Measurements from ENCODE around the gene ATXN7L2.

Gene ATXN7L2

DNA sequence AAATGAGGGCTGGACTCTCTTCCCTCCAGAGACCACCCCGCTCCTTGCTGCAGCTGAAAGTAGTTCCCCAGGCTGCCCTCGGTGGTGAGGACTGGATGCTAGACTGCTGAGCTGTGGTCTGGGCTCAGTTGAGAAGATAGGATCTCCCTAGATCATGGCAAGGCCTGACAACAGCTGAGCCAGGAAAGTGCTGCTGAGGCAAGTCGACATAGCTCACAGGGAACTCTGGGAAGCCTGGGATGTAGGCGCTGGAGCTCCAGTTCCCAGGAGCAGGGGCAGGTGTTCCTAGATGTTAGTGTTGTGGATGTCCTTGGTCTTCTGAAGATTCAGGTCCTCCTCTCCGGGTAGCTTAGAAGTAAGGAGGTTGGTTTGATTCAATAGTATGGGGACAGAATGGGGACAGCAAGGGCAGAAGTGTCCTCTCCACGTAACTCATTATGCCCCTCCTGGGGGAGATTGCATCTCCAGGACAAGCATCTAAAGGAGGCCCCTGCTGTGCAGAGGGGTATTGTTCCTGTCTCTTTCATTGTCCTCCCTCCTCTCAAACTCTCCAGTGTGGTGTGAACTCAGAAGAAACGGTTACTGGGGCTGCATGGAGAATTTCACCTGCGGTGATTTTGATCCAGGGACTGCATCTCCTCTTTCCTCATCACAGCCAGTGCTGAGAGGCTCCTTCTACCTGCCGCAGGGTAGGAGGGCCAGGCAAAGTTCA is 13.9 kb downstream of the ATXN7L2 start:
- DNase-seq (ENCODE audit: low read depth): no peak

DNA sequence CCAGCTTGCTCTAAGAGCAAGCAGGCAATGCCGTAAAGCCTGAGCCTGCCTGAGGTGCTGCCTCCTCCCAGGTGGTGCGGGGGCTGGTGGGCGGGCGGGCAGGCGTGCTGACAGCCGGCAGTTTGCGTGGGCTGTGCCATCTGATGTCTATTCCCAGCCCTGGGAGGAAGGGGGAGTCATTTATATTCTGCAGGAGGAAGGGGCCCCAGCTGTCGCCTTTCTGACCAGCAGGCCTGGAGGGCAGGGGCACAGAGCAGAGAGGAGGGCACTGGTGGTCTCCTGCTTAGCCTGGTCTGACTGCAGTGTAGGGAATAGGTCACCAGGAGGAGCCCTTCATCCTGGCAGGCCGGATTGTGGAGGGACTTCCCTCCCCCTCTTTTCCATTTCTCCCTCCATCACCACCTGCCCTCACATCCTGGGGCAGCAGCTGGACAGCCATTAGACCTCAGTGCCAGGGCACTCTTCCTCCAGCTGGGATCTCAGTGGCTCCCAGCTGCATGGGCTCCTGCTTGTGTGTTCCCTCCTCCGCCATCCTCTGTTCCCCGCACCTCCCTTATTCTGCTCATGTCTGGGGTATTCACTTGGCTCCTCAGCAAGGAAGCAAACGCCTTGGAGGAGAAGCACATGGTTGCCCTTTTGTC is 14.6 kb downstream of the ATXN7L2 start:
- DNase-seq (ENCODE audit: low read depth): peak; percentile 62

DNA sequence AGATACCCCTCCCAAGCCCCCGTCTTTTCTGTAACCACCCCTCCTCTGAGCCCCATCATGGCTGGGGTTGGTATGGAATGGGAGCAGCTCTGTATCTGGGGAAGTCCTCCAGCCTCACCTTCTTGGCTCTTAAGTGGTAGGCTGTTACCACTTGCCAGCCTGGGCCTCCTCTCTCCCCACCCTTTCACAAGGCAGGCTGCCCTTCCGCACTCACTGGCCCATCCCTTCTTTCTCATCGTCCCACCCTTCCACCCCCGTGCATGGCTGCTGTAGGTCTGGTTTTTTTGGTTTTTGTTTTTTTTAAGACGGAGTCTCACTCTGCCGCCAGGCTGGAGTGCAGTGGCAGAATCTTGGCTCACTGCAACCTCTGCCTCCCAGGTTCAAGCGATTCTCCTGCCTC is 15.4 kb downstream of the ATXN7L2 start:
- no peak for DNase-seq (ENCODE audit: low read depth)

DNA sequence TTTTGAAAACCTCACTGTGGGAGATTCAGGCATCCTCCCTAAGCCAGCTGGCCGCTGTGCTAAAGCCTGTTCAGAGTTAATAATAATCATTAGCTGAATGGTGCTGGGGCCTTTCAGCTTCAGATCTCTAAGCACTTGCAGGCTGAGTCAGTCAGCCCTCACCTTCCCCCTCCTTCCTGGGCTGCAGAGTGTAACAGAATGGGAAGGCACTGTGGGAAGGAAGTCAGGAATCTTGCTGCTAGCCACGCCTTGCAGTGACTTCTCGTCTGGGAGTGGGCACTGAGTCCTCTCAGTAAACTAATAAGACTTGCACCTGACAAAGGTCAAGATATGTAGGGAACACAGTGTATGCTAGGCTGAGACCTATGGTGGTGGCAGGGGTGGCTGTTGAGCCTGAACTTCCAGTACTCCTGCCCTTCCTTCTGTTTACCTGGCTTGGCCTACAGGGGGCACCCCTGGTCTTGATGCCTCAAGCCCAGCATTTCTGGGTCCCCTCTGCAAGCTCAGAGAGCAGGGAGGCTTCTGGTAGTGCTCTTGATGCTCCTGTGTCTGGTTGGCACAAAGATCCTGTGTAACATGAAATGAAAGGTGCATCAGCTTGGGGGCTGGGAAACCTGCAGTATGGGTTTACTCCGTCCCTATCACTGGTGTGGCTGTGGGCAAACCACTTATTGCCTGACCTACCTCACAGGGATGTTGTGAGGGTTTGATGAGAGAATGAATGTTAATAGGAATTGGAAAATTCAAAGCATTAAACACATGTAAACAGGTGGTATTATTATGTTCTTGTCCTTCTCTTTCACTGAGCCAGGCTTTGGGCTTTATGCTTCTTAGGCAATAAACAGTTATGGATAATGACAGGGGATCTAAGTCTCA is 16.2 kb downstream of the ATXN7L2 start:
- DNase-seq (ENCODE audit: low read depth): peak; percentile 88

DNA sequence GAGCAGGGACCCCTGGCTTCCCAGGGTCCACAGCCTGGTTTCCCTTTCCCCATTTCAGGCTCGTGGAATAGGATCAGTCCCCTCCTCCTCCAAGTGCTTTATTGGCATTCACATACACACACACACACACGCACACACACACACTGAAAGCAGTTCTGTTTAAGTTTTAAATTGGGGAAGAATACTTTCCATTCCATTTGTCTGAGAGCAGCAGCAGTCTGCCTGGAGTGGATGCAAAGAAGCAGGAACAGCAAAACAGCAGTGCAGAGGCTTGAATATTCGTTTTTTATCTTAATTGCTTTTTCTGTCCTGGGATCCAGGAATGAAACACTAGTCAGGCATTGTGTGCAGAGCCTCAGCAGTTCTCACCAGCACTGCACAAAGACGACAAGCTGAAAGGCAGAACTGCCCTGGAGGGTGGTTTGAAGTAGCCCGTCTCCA is 17.3 kb downstream of the ATXN7L2 start:
- peak; percentile 92 for DNase-seq (ENCODE audit: low read depth)

DNA sequence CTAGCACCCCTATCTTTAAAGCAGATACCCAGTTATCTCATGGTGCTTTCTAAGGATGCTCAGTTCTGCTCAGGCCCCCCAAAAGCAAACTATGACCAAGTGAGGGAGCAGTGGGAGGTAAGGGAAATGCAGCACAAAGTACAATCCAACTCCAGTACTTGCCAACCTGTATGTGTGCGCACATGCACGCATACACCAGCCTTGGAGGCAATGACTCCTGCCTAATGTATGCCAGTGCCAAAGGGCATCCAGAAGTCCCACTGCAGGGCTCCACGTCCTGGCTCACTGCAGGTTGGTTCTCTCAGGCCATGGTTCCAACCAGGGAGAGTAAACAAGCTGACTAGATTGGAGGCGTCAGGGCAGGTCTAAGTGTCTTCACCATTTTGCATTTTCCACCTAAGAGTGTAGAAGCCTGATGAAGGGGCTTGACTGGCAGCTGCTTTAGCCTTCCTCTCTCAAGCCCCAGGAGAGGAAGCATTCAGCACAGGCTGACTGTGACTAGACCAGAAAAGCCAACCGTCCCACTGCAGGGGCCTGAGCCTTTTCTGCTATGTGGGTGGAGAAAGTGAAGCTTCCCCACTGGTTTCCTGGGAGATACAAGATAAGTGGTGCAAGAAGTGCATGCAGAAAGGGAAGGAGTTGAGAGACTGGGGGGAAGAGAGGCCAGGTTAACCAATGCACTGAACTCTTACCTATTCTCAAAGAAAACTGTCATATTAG is 18.1 kb downstream of the ATXN7L2 start:
- no peak for DNase-seq (ENCODE audit: low read depth)

DNA sequence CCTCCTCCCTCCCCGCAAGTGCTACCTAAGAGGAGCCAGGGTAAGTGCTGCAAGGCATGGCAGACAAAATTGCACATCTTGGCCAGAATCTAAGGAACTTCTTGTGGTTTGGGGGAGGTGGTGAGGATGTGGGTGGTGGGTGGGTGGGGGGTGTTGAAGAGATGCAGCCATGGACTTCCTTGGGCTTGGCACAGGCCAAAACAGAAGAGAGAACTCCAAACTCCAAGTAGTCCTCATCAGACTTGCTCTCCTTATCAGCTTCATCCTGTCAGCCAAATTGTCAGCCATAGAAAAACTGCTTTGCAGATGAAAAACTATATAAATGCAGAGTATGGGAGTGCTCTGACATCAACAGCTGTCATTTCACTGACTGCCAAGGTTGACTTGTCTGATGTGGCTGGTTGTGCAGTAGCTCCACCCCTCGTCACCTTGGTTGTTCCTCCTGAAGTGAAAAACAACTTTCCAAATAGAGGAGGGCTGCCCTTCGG is 18.7 kb downstream of the ATXN7L2 start:
- DNase-seq (ENCODE audit: low read depth): no peak

DNA sequence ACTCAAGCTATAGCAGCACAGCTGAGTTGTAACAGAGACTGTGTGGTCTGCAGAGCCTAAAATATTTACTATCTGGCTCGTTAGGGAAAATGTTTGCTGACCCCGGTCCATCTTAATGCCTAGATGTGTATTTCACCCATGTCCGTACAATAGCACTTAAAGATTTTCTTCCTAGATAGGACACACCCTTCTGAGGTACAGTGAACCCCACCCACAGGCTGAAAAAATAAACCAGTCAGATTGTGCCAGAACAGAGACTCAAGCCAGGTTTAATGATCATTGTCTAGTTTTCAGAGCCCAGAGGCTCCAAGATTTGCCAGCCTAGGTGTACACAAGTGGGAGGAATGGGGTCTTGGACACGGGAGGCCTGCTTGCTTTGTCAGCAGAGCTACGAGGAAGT is 20.2 kb downstream of the ATXN7L2 start:
- no peak for DNase-seq (ENCODE audit: low read depth)

DNA sequence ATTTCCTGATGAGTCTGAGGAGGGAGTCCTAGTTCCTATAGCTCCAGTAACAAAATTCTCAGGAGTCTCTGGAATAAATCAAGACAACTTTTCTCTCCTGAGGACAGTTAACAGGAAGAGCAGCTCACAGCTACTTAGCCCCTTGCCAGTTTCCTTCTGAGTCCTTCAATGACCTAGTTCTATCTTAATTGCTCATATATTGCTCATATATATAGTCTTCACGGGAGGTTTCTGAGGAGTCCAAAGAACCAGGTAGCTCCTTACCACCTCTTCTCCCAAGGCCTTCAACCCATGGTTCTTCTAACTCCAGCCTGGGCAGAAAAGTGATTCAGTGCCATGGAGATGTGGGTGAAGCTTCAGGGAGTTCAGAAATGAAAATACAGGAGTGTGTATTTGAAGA is 21.3 kb downstream of the ATXN7L2 start:
- DNase-seq (ENCODE audit: low read depth): no peak

DNA sequence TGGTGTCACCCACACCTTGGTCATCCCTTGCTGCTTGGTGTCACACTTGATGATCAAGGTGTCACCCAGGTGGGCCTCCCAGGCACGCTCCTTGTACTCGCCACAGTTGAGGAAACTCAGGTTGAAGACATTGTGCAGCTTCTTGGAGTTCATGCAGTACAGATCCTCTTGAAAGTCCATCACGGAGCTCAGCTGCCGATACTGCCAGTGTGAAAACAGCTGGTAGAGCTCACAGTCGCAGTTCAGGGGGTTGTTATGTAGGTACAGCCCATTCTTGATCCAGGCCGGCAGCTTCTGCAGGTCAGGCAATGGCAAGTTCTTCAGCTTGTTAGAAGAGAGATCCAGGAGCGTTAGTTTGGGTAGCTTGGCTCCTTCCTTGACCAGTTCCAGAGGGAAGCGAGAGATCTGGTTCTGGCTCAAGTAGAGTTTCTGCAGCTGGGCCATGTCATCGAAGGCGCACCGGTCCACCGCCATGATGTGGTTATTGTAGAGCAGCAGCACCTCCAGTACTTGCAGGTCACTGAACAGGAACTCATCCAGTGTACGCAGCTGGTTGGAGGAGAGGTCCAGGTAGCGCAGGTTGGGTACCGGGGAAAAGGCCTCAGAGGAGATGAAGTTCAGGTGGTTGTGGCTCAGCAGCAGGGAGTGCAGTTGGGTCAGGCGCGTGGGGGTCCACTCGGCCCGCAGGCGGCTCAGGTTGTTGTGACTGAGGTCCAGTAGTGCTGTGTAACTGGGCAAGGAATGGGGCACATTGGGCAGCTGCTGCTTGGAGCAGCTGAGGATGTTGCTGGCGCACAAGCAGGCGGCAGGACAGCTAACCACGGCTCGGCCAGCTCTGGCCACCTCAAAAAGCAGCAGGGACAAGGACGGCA is 24.5 kb downstream of the ATXN7L2 start:
- no peak for DNase-seq (ENCODE audit: low read depth)

DNA sequence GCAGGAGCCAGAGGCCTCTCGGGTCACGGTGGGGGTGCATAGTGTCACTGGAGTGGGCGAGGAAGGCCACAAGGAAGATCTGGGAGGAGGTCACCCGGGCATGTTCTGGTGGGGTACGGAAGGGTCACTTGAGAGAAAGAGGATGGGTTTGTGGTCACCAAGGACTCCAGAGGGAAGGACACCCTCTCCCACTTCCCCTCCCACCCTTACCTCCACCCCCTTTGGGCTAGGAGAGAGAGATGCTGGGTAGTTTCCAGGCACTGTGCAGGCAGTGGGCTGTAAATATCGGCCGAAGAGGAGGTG is 25.1 kb downstream of the ATXN7L2 start:
- DNase-seq (ENCODE audit: low read depth): no peak

DNA sequence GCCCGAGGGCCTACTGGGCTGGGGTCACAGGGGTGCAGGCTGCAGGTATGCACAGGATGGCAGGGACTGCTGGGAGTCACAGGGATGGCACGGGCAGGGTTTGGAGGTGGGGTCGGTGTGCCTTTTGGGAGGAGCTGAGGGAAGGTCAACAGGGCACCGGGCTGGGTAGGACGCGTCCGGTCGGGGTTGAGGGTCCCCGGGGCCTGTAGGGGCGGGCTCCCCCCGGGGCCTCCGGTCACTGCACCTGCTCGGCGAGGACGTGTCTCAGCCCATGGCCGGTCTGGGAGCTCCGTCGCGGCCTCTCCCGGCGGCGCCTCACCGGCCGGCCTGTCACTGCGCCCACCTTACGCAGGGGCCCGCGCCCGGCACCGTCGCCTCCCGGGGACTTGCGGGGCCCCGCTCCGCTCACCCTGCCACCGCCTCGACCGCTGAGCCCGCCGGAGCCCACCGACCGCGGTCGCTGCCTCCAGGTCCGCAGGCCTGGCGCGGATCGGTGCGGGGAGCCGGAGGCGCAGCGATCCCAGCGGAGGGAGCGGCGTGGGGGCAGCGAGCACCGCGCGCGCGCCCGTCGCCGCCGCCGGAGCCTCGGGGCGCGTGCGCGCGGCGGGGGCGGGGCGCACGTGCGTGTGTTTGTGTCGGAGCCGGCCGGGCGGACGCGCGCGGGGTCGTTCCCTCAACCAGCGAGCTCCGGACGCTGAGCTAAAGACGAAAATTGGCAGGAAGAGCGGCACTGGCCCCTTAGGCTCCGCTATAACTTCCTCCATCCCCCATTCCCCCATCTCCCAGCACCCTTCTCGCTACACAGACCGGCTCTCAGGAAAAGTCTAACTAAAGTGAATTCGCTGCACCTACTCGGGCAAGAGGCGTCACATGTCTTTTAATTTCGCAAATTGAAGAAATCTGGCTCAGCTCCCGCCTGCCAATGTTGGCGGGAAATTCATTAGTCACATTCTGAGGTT is 25.8 kb downstream of the ATXN7L2 start, which contains the start of gene AMIGO1:
AMIGO1 (minus strand) TSS at position 552 of the 959 bp plus-strand sequence. CDS start 815 bp downstream, outside the sequence.
- DNase-seq (ENCODE audit: low read depth): peak; percentile 56

DNA sequence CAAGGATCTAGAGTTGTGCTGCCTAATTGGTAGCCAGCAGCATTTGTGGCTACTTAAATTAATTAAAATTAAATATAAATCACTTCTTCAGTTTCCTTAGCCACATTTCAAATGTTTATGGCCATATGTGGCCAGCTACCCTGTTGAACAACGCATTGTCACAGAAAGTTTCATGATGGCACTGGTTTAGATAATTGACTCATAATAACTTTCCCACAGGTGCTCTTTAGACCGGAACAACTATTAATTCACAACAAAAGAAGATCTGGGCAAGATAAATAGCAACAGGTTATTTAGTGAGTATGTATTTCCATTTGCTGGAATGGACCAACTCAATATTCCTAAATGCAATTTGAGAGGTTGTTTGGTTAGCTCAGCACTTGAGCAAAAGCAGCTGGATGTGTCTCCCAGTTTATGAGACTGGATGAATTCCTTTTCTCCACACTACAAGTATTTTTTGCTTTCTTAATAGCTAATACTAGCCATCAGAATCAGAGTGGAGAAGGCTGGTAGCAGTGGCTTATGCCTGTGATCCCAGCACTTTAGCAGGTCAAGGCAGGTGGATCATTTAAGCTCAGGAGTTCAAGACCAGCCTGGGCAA is 29.5 kb downstream of the ATXN7L2 start:
- no peak for DNase-seq (ENCODE audit: low read depth)

DNA sequence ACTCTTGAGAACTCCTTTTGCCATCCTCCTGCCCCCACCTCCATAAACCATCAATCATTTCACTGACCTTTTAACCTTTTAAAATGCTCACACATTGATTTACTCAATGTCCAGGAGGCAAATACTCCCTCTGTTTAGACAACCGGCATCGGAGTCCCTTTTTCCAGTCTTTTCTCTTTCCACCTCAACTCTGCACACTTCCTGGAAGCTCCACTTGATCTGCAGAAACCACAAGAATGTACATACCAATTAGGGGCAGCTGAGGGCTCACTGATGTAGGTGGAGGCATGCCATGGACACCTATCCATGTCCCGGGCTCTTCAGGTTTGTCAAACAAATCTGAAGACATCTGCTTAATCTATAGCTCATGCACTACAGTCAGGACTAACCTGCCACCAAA is 31.1 kb downstream of the ATXN7L2 start:
- peak; percentile 31 for DNase-seq (ENCODE audit: low read depth)

DNA sequence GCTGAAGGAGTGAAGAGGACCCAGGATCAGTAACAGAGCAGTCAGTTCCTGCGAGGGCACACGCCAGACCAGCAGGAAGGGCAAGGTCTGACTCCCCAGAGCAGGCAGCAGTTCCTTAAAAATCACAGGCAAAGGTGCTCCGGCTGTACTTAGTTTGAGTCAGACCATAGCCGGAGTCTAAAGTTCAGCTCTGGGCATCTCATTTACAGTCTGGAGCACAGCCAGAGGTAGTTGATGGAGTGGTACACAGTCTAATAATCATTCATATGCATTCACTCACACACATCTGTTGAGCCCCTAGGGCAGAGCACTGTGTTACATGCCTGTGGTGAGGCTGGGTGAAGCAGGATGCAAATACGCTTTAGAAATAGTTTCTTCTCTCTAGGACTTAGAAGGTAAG is 33.2 kb downstream of the ATXN7L2 start:
- peak; percentile 93 for DNase-seq (ENCODE audit: low read depth)

DNA sequence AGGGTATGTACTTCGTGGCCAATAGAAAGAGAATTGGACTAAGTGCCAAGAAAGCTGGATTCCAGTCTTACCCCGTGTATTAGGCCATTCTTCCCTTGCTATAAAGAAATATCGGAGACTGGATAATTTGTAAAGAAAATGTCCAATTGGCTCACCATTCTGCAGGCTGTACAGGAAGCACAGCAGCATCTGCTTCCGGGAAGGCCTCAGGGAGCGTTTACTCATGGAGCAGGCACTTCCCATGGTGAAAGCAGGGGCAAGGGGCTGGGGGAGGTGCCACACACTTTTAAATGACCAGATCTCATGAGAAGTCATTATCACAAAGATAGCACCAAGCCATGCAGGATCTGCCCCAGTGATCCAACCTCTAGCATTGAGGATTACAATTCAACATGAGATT is 33.6 kb downstream of the ATXN7L2 start:
- no peak for DNase-seq (ENCODE audit: low read depth)

DNA sequence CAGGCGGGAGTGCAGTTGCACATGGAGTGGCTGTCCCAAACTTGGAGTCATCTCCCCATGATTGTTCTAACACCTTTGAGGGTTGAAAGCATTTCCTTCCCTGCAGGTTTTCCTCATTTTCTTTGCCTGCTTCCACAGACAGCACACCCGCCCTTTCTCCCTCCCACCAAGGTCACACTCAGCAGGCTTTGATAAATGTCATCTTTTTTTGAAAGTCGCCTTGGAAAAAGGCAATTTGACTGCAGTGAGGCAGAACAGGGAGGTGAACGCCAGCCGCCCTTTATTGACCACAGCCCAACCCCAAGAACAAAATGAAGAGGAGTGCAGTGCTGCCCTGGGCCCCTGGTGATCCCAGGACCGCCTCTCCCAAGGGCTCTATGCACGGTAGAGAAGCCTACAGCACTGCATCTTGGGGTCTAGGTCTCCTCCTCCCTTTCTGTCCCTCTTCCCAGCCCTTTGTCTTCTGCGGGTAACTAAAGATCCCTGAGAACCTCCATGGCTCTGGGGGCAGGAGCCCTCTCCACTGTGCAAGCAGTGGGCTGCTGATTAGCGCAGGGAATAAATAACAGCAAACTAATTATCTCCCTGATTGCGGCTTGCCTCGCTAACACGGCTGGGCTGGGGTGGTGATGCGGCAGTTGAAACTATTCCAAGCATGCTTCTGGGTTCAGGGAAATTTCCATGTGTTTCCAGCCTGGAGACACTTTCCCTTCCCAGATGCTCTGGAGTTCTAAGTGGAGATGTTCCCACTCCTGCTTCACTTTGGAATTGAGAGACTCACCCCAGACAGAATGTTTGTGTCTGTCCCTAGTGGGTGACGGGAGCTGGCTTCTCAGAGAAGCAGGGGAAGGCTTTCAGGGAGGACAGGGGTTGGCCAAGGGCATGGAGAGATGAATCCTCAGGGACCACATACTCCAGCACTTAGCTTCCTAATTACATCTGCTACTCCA is 37.6 kb downstream of the ATXN7L2 start:
- DNase-seq (ENCODE audit: low read depth): peak; percentile 51

DNA sequence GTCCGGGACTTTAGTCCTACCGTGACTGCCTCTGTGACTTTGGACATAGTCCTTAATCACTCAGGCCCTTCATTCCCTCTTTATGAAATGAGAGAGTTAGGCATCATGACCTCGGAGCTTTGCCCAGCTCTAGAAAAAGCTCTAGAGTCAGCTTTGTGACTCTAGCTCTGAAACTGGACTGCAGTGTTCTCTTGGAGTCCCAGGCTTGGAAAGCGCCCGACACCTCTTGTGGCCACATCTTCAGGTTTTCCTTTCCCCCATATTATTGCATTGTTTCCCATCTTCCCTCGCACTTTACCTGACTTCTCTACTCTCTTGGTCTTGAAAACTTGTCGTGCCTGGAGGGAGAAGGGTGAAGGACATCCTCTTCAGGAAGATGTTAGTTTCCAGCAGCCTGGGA is 38.3 kb downstream of the ATXN7L2 start:
- no peak for DNase-seq (ENCODE audit: low read depth)
